Small intestine (tissue), 7 donors: ENCODE measurements around the gene VAC14. TPM values are rescaled to one million over a fixed set of nuclear protein-coding genes. Genes with fewer than 3 reads are reported as not detected.

ENCODE experiments used
- DNase-seq, 2 donors: peaks; one replicate each; pipeline versions ENCODE4 v3.0.0 to v3.0.0-alpha.2; 2013
- FAIRE-seq: peaks from 2 replicates; lab custom pipeline; 2012; peaks lifted over from hg19 to GRCh38; lab: Jason Lieb, UNC
- H3K27ac ChIP-seq, 3 donors: one replicate each; pipeline ENCODE4 v1.5.1; 2013; ENCODE audit warnings: low read length in 2 of 3, mild to moderate bottlenecking in 2 of 3, control low read depth in 1 of 3, inconsistent platforms in 1 of 3, low read depth in 1 of 3, moderate library complexity in 1 of 3
- H3K27me3 ChIP-seq, 3 donors: one replicate each; pipeline ENCODE4 v1.6.1; 2013; ENCODE audit warnings: low read length in 3 of 3, inconsistent platforms in 1 of 3; ENCODE audit not compliant: control insufficient read depth in 3 of 3, insufficient read depth in 3 of 3
- H3K36me3 ChIP-seq, 3 donors: one replicate each; pipeline ENCODE4 v1.6.1; 2013; ENCODE audit warnings: low read length in 3 of 3, inconsistent platforms in 1 of 3, low read depth in 1 of 3, mild to moderate bottlenecking in 1 of 3, moderate library complexity in 1 of 3; ENCODE audit not compliant: control insufficient read depth in 3 of 3, insufficient read depth in 2 of 3
- H3K4me1 ChIP-seq, 3 donors: one replicate each; pipeline ENCODE4 v1.6.1; 2013; ENCODE audit warnings: low read length in 2 of 3, inconsistent platforms in 1 of 3, low read depth in 1 of 3, mild to moderate bottlenecking in 1 of 3, moderate library complexity in 1 of 3; ENCODE audit not compliant: control insufficient read depth in 3 of 3, insufficient read depth in 2 of 3
- H3K4me3 ChIP-seq, 3 donors: one replicate each; pipeline ENCODE4 v1.5.1; 2013; ENCODE audit warnings: low read length in 3 of 3, control low read depth in 1 of 3, inconsistent platforms in 1 of 3, low read depth in 1 of 3, mild to moderate bottlenecking in 1 of 3, moderate library complexity in 1 of 3
- H3K9me3 ChIP-seq, 2 donors: one replicate each; pipeline ENCODE4 v1.6.1; 2013; ENCODE audit warnings: low read depth in 1 of 2, low read length in 1 of 2; ENCODE audit not compliant: control insufficient read depth in 2 of 2, insufficient read depth in 1 of 2
- WGBS, 3 donors: extraction: QIAGEN DNeasy Blood & Tissue Kit; methylation state at CpG; one replicate each; pipeline ENCODE4 v1.1.7; 2013; 5-methylcytosine and 5-hydroxymethylcytosine counted together
- polyA plus RNA-seq, 4 donors: library from polyadenylated mRNA; stranded (reverse) in 3 of 4; unstranded in 1 of 4; fragments of 200-250 nt in 3 of 4; fragments of 120-200 nt in 1 of 4; gene quantifications; one replicate each; pipeline versions ENCODE4 v1.2.1 to v1.2.3, GENCODE V29; 2013
- donor health status: healthy with polysubstance abuse.
- donor health status: control.
- donor health status: control.
- donor health status: Bipolar disorder and iron deficiency.
- donor health status: healthy.

Gene VAC14
- polyA plus RNA-seq, 4 donors, result 26.6 to 38.7 (median 32.0) TPM

DNA sequence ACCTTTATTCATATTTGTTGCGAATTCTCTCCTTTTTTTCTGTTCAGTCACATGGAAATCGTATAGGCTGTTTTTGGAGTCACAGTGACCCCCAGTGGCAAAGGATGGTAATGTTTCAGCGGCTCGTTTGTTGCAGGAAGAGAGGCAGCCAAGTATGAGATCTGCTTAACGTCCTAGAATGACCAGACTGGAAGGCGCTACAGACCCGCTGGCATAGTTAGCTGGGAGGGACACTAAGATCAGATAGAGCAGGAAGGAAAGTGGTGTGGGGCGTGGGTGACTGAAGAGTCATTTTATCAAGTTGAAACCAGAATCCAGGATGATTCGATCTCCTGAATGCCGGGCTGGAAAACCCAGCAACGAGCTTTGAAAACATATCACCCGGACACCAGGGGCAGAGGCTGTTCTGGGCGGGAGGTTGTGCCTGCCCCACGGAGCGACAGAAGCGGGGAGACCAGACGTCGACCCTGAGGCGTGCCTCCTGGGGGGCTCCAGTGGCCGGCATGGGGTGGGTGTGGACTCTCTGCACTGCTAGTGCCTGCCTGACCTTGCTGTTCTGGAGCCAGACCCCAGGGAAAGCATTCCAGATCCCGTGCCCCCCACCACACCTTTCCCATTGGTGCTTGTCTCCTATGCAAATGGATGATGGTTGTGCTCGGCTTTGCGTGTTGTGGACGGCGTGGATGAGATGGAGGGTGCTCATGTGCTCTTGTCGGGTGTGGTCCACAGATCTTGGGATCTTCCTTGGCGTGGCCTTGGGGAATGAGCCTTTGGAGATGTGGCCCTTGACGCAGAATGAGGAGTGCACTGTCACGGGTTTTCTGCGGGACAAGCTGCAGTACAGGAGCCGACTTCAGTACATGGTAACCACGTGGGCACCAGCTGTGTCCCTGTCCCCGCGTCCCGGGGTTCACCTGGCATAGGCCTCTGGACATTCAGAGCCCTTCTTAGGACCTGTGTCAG lies 146.9 kb downstream of the VAC14 start:
- Histone ChIP-seq H3K27ac (no peak overlapping the region), H3K9me3 (no peaks in the 10 kb centered on the region), H3K4me3 (peak overlapping the region in 1 of 3 donors; percentile 22), H3K27me3 (no peaks in the 10 kb centered on the region), H3K4me1 (peaks cover 0 to 6% (median 0%) of the 10 kb centered on the region in 3 donors), H3K36me3 (peaks cover 0 to 29% (median 0%) of the 10 kb centered on the region in 3 donors)
- WGBS, 3 donors, result 31 to 41% (median 39%) methylated on average over 35 of the region's 35 CpGs
- DNase-seq (peak; percentile 83 to 91), FAIRE-seq (peak; percentile 93)

DNA sequence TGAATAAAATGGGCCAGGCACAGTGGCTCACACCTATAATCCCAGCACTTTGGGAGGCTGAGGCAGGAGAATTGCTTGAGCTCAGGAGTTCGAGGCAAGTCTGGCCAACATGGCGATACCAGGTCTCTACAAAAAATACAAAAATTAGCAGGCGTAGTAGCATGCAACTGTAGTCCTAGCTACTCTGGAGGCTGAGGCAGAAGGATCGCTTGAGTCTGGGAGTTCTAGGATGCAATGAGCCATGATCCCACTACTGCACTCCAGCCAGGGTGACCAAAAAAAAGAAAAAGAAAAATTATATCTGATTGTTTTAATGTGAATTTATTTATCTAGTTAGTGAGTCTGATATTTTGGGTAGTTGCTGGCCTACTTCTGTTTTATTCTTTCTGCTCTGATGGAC lies 147.6 kb downstream of the VAC14 start:
- FAIRE-seq, result no peak
- Histone ChIP-seq H3K36me3 (peaks cover 0 to 35% (median 0%) of the 10 kb centered on the region in 3 donors), H3K27ac (no peak overlapping the region), H3K27me3 (no peaks in the 10 kb centered on the region), H3K4me3 (no peak overlapping the region), H3K4me1 (peaks cover 0 to 6% (median 0%) of the 10 kb centered on the region in 3 donors), H3K9me3 (no peaks in the 10 kb centered on the region)
- 84 to 92% (median 85%) methylated on average over 4 of the region's 4 CpGs for WGBS, 3 donors
- DNase-seq, result no peak

DNA sequence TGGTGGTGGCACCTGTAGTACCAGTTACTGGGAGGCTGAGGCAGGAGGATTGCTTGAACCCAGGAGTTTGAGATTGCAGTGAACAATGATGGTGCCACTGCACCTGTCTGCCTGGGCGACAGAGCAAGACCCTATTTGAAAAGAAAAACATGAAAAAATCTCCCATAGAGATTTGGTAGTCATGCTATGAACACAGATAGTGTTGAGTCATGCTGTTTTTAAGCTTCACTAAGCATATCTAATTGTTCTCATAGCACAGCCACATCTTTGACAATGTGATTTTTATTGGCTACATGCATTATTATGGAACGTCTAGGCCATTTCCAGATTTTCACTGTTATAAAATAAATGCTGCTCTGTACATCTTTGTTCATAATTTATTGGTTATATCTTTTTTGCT lies 148.6 kb downstream of the VAC14 start:
- WGBS, 3 donors, result 80 to 91% (median 81%) methylated on average over 2 of the region's 2 CpGs
- Histone ChIP-seq H3K9me3 (no peaks in the 10 kb centered on the region), H3K4me1 (peaks cover 0 to 6% (median 0%) of the 10 kb centered on the region in 3 donors), H3K4me3 (no peak overlapping the region), H3K27ac (no peak overlapping the region), H3K27me3 (no peaks in the 10 kb centered on the region), H3K36me3 (peaks cover 0 to 42% (median 0%) of the 10 kb centered on the region in 3 donors)
- FAIRE-seq, result no peak
- DNase-seq, result no peak

DNA sequence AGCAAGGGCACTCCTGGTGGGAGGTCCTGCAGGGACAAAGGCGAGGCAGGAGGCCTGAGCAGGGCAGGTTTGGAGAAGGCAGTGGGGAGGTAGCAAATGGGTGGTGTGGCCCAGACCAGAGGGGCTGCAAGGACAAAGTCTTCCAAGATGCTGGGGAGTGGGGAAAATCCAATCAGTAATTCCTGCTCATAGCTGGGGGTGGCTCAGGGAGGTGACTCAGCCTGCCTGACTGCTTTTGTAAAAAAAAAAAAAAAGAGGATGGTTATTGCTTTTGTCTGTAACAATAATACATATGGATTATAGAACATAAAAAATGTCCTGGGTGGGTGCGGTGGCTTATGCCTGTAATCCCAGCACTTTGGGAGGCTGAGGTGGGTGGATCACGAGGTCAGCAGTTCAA lies 149.4 kb downstream of the VAC14 start:
- Histone ChIP-seq H3K36me3 (peaks cover 0 to 42% (median 0%) of the 10 kb centered on the region in 3 donors), H3K9me3 (no peaks in the 10 kb centered on the region), H3K27ac (no peak overlapping the region), H3K27me3 (no peaks in the 10 kb centered on the region), H3K4me3 (no peak overlapping the region), H3K4me1 (peaks cover 0 to 6% (median 0%) of the 10 kb centered on the region in 3 donors)
- WGBS, 3 donors, result 78 to 90% (median 86%) methylated on average over 3 of the region's 3 CpGs
- no peak for FAIRE-seq
- no peak for DNase-seq

DNA sequence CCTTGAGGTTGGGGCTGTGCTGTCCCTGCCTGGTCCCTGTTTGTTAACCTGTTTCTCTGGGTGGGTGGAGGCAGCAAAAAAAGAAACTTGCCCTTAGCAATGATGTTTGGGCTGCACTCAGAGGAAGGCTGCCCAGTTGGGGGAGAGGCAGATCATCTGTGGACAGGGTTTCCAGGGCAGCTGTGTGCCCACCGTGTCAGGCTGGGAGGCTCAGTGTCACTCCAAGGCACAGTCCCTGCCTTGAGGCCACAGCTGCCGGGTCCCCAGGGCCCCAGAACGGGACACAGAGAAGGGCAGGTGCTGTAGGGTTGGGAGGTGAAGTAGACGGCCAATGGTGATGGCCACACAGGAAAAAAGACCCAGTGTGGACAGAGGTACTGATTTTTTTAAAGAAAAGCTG lies 150.7 kb downstream of the VAC14 start:
- Histone ChIP-seq H3K4me3 (no peak overlapping the region), H3K27me3 (no peaks in the 10 kb centered on the region), H3K4me1 (peaks cover 0 to 6% (median 0%) of the 10 kb centered on the region in 3 donors), H3K9me3 (no peaks in the 10 kb centered on the region), H3K36me3 (peaks cover 0 to 39% (median 0%) of the 10 kb centered on the region in 3 donors), H3K27ac (no peak overlapping the region)
- FAIRE-seq (no peak), DNase-seq (no peak)
- 63 to 76% (median 69%) methylated on average over 4 of the region's 4 CpGs for WGBS, 3 donors

DNA sequence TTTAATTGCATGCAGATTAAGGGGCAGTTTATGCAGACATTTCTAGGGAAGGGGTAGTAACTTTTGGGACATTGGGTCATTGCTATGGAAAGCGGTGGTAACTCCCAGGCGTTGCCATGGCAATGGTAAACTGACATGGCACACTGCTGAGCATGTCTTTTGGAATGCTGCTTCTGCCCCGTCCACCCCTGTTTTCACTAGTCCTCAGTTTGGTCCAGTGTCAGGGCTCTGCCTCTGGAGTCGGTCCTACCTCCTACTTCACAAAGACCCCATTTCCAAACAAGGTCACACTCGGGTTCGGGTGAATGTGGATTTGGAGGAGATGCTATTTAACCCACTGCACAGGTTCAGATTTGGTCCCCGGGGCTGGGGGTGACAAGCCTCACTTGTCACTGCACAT lies 151.7 kb downstream of the VAC14 start:
- Histone ChIP-seq H3K36me3 (peaks cover 0 to 35% (median 0%) of the 10 kb centered on the region in 3 donors), H3K27ac (no peak overlapping the region), H3K4me1 (peaks cover 0 to 6% (median 0%) of the 10 kb centered on the region in 3 donors), H3K9me3 (no peaks in the 10 kb centered on the region), H3K27me3 (no peaks in the 10 kb centered on the region), H3K4me3 (no peak overlapping the region)
- 84 to 92% (median 88%) methylated on average over 7 of the region's 7 CpGs for WGBS, 3 donors
- FAIRE-seq (no peak), DNase-seq (no peak)

DNA sequence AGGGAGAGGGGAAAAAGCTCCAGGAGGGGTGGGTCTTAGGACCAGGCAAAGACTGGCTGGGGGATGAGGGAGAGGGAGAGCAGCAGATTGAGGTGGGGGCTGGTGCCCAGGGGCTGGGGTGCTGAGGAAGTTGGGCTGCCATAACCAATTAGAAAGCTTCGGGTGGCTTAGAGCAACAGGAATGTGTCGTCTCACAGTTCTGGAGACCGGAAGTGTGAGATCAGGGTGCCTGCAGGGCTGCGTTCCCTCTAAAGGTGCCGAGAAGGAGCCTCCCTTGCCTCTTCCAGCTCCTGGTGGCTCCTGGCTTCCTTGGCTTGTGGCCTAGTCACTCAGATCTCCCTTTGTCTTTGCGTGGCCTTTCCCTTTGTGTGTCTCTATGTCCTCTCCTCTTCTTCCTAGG lies 152.4 kb downstream of the VAC14 start:
- Histone ChIP-seq H3K36me3 (peaks cover 0 to 33% (median 0%) of the 10 kb centered on the region in 3 donors), H3K27me3 (no peaks in the 10 kb centered on the region), H3K9me3 (no peaks in the 10 kb centered on the region), H3K27ac (no peak overlapping the region), H3K4me3 (no peak overlapping the region), H3K4me1 (no peaks in the 10 kb centered on the region)
- FAIRE-seq (no peak), DNase-seq (no peak)
- 79 to 87% (median 85%) methylated on average over 6 of the region's 6 CpGs for WGBS, 3 donors

DNA sequence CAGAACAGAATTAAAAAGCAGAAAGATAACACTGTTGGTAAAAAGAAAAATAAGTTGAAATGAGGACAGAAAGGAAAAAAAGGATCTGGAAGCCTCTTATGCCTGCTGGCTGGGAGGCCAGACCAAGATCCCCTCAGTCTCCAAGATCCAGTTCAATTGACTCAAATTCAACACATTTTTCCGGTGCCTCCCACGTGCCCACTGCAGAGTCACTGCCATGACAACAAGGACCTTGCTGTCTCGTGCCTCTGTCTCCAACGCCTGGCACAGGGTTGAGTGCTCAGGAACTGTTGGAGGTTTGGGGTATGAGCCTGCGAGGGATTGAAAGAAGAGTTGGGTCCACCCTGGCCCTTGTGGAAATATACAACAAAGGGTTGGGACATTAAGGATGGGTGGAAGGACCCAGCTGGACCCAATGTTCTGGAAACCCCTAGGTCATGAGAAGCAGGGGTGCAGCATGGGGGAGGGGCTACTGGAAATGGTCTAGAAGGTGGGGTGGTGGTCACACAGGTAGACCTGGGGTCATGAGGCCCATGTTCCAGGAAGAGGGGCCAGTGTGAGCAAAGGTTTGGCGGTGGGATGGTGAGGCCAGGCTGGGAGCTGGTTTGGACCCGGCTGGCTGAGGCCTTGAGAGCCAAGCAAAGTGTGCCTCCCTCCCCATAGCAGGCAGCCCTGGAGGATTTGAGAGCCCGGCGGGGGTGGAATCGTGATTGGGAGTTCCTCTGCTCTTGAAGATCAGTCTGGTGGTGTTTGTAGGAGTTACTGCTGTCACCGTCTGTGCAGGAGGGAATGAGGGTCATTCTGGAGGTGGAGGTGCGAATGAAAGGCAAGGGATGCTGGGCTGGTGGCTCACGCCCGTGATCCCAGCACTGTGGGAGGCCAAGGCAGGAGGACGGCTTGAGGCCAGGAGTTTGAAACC lies 153.3 kb downstream of the VAC14 start:
- no peak for FAIRE-seq
- no peak overlapping the region for H3K4me3 ChIP-seq
- no peaks in the 10 kb centered on the region for H3K4me1 ChIP-seq
- no peaks in the 10 kb centered on the region for H3K27me3 ChIP-seq
- H3K27ac ChIP-seq, result no peak overlapping the region
- H3K9me3 ChIP-seq, result no peaks in the 10 kb centered on the region
- whole genome bisulfite sequencing, 3 donors, result 83 to 90% (median 83%) methylated on average over 15 of the region's 15 CpGs
- peaks cover 0 to 33% (median 0%) of the 10 kb centered on the region in 3 donors for H3K36me3 ChIP-seq
- DNase-seq, result no peak
